ENCODE measurements around the gene NUDT15. TPM values are rescaled to one million over a fixed set of nuclear protein-coding genes. Genes with fewer than 3 reads are reported as not detected.

Gene NUDT15
- total RNA-seq, 2 experiments from 2014 or later, result 14.4 to 16.2 TPM

GRCh38 chr13:48069573-48069972, 32.0 kb downstream of the NUDT15 start:
- intact Hi-C loops (cut with DNase I, micrococcal nuclease), result no loop called here
- Mint-ChIP-seq H3K4me1 (ENCODE audit: low read depth) (no peaks in the 10 kb centered on the region), H3K4me3 (no peak overlapping the region), H3K27ac (no peak overlapping the region), H3K9me3 (no peaks in the 10 kb centered on the region), H3K27me3 (no peaks in the 10 kb centered on the region), H3K36me3 (ENCODE audit: low read depth) (peaks cover 99% of the 10 kb centered on the region)
- POLR2A ChIA-PET, result no interaction called here
- Histone ChIP-seq H3K9me3 (ENCODE audit: control insufficient read depth in 1 of 2, insufficient read depth in 1 of 2, low read length in 2 of 2) (peaks cover 0 to 35% of the 10 kb centered on the region in 2 experiments), H3K27me3 (ENCODE audit: control insufficient read depth in 1 of 2, insufficient read depth in 2 of 2, low read length in 2 of 2) (no peaks in the 10 kb centered on the region), H3K4me1 (ENCODE audit: insufficient read depth, low read length) (no peaks in the 10 kb centered on the region), H3K27ac (ENCODE audit: low read depth in 1 of 2, low read length in 2 of 2) (no peak overlapping the region), H3K36me3 (ENCODE audit: insufficient read depth, low read length) (peaks cover 66% of the 10 kb centered on the region), H3K4me3 (ENCODE audit: low read length) (no peak overlapping the region)
- no peak for DNase-seq
- CTCF ChIA-PET, result interaction anchor here (1.2 kb wide), 1 partner anchor 32 kb away, joined by 5 read pairs; the partner anchor contains the start of gene NUDT15
- no peak for ATAC-seq (ENCODE audit: poor library complexity)
- TF ChIP-seq, protein P1, sequence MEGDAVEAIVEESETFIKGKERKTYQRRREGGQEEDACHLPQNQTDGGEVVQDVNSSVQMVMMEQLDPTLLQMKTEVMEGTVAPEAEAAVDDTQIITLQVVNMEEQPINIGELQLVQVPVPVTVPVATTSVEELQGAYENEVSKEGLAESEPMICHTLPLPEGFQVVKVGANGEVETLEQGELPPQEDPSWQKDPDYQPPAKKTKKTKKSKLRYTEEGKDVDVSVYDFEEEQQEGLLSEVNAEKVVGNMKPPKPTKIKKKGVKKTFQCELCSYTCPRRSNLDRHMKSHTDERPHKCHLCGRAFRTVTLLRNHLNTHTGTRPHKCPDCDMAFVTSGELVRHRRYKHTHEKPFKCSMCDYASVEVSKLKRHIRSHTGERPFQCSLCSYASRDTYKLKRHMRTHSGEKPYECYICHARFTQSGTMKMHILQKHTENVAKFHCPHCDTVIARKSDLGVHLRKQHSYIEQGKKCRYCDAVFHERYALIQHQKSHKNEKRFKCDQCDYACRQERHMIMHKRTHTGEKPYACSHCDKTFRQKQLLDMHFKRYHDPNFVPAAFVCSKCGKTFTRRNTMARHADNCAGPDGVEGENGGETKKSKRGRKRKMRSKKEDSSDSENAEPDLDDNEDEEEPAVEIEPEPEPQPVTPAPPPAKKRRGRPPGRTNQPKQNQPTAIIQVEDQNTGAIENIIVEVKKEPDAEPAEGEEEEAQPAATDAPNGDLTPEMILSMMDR (IDR thresholded peaks at IDR 0.05), result no peak

GRCh38 chr13:48070942-48071341, 33.4 kb downstream of the NUDT15 start:
- CTCF ChIA-PET, result interaction anchor here (1.2 kb wide), 1 partner anchor 33 kb away, joined by 5 read pairs; the partner anchor contains the start of gene NUDT15
- Histone ChIP-seq H3K36me3 (ENCODE audit: insufficient read depth, low read length) (peaks cover 77% of the 10 kb centered on the region), H3K27ac (ENCODE audit: low read depth in 1 of 2, low read length in 2 of 2) (no peak overlapping the region), H3K4me3 (ENCODE audit: low read length) (no peak overlapping the region), H3K9me3 (ENCODE audit: control insufficient read depth in 1 of 2, insufficient read depth in 1 of 2, low read length in 2 of 2) (peaks cover 0 to 35% of the 10 kb centered on the region in 2 experiments), H3K27me3 (ENCODE audit: control insufficient read depth in 1 of 2, insufficient read depth in 2 of 2, low read length in 2 of 2) (no peaks in the 10 kb centered on the region), H3K4me1 (ENCODE audit: insufficient read depth, low read length) (no peaks in the 10 kb centered on the region)
- no peak for DNase-seq
- Mint-ChIP-seq H3K9me3 (no peaks in the 10 kb centered on the region), H3K4me1 (ENCODE audit: low read depth) (no peaks in the 10 kb centered on the region), H3K36me3 (ENCODE audit: low read depth) (peaks cover 100% of the 10 kb centered on the region), H3K27me3 (no peaks in the 10 kb centered on the region), H3K27ac (no peak overlapping the region), H3K4me3 (no peak overlapping the region)
- no peak for ATAC-seq (ENCODE audit: poor library complexity)
- POLR2A ChIA-PET, result no interaction called here
- TF ChIP-seq, protein P1 (IDR thresholded peaks at IDR 0.05), result no peak
- intact Hi-C loops (cut with DNase I, micrococcal nuclease), result no loop called here

DNA sequence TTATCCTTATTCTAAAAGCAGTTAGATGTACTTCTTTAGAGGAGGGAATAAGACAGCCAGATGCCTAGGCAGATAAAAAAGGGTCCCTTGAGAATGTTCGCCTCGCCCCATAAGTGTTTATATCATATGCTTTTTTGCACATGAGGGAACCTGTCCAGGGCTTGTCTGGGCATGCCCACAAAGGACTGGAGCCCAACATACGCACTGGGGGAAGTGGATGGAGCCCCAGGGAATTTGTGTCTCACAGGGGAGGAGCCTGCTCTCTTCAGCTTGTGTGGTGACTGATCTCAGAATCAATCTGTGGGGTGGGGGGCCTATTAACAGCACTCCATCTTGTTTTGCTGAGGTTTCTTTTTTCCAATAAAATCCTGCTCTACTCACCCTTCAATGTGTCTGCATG, 34.8 kb downstream of the NUDT15 start:
- intact Hi-C loops (cut with DNase I, micrococcal nuclease), result no loop called here
- H3K9me3 Mint-ChIP-seq, result no peaks in the 10 kb centered on the region
- Histone ChIP-seq H3K27ac (ENCODE audit: low read depth in 1 of 2, low read length in 2 of 2) (no peak overlapping the region), H3K4me1 (ENCODE audit: insufficient read depth, low read length) (no peaks in the 10 kb centered on the region), H3K36me3 (ENCODE audit: insufficient read depth, low read length) (peaks cover 79% of the 10 kb centered on the region), H3K4me3 (ENCODE audit: low read length) (no peak overlapping the region), H3K9me3 (ENCODE audit: control insufficient read depth in 1 of 2, insufficient read depth in 1 of 2, low read length in 2 of 2) (peaks cover 0 to 35% of the 10 kb centered on the region in 2 experiments), H3K27me3 (ENCODE audit: control insufficient read depth in 1 of 2, insufficient read depth in 2 of 2, low read length in 2 of 2) (no peaks in the 10 kb centered on the region)
- H3K27ac Mint-ChIP-seq, result no peak overlapping the region
- H3K36me3 Mint-ChIP-seq (ENCODE audit: low read depth), result peaks cover 100% of the 10 kb centered on the region
- DNase-seq (no peak), ATAC-seq (ENCODE audit: poor library complexity) (no peak)
- H3K27me3 Mint-ChIP-seq, result no peaks in the 10 kb centered on the region
- no peaks in the 10 kb centered on the region for H3K4me1 Mint-ChIP-seq (ENCODE audit: low read depth)
- no peak overlapping the region for H3K4me3 Mint-ChIP-seq
- POLR2A ChIA-PET, result no interaction called here
- TF ChIP-seq, protein P1 (IDR thresholded peaks at IDR 0.05), result no peak
- CTCF ChIA-PET, result no interaction called here

Measured in CD4-positive, alpha-beta T cell (primary cell).